Astrocyte of the spinal cord (primary cell): Measurements from ENCODE around the gene ZNF117.
A peak's percentile ranks its signal among the peaks of the same experiment; 100 is the strongest.

Source experiments
- DNase-seq: peaks from one replicate; pipeline ENCODE4 v3.0.0; 2011; ENCODE audit warnings: low read depth, low spot score
- H3K4me3 ChIP-seq: 2 replicates; pipeline ENCODE4 v1.5.1; 2011; ENCODE audit warnings: low read depth, mild to moderate bottlenecking, low read length, moderate library complexity
- CTCF ChIP-seq: IDR thresholded peaks from 2 replicates; pipeline ENCODE4 v1.5.1; 2012; ENCODE audit warnings: low read depth, mild to moderate bottlenecking, low read length, inconsistent platforms
- in situ Hi-C: cut with HindIII; loops from 2 replicates; pipeline ENCODE4 v1.10.0; 2017; ENCODE audit warnings: low sequenced_read_pairs

The ZNF117 gene

GRCh38 chr7:65006094-65006992 is 15.5 kb upstream of the ZNF117 start, which contains the start of gene ERV3-1:
Gene ERV3-1, minus strand, starts transcription at chr7:65006687. Its CDS starts 13,661 bp downstream, at chr7:64993026.
- peak; percentile 95 for DNase-seq
- TF ChIP-seq CTCF = no peak
- H3K4me3 ChIP-seq = peak within 1 kb of the TSS; percentile 89
- in situ Hi-C loops = no loop called here

DNA sequence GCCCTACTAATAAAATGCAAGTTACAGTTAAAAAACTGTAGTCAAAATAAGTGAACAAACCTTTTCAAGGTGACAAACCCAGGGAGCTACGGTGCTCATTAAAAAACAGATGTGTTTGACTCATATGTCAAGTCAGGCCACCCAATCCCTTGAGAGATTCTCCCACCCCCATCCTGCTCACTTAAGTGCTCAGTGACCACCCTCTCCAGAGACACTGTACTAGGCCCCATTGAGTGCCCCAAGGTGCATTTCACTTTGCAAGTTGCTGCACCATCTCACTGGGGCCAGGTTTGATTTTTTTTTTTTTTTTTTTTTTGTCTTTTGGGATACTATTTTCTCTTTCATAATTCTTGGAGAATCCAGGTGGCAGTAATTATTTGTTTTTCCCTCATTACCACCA is 13.7 kb upstream of the ZNF117 start:
- no peak for TF ChIP-seq CTCF
- in situ Hi-C loops = no loop called here
- no peak for DNase-seq
- no peak overlapping the region for H3K4me3 ChIP-seq

- no peak for DNase-seq
- H3K4me3 ChIP-seq = no peak overlapping the region
- no peak for TF ChIP-seq CTCF
- in situ Hi-C loops = no loop called here
Observed at GRCh38 chr7:65002972-65003585, 12.2 kb upstream of the ZNF117 start.

DNA sequence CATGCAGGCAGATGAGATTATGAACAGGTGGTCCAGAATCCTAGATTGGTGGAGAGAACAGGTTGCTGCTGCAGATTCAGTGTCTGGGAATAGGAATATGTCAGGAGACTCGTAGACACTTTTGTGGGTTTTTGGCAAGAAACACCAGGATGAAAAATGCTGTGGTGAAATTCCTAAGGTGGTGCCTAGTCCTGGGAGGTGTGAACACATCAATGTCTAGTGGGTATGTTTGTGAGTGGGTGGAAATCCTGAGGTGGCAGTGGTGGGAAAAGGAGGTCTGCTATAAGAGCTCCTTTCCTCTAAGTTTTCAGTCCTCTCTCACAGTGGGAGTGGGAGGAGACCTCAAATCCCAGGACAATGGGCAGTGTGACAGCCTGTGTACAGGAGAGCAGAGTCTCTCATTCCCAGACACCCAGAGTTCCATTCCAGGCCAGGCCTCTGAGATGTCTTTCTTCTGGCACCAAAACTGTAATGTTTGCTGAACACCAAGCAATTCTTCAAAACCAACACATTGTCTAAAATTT is 10.5 kb upstream of the ZNF117 start:
- no peak overlapping the region for H3K4me3 ChIP-seq
- no peak for TF ChIP-seq CTCF
- no peak for DNase-seq
- in situ Hi-C loops = no loop called here

DNA sequence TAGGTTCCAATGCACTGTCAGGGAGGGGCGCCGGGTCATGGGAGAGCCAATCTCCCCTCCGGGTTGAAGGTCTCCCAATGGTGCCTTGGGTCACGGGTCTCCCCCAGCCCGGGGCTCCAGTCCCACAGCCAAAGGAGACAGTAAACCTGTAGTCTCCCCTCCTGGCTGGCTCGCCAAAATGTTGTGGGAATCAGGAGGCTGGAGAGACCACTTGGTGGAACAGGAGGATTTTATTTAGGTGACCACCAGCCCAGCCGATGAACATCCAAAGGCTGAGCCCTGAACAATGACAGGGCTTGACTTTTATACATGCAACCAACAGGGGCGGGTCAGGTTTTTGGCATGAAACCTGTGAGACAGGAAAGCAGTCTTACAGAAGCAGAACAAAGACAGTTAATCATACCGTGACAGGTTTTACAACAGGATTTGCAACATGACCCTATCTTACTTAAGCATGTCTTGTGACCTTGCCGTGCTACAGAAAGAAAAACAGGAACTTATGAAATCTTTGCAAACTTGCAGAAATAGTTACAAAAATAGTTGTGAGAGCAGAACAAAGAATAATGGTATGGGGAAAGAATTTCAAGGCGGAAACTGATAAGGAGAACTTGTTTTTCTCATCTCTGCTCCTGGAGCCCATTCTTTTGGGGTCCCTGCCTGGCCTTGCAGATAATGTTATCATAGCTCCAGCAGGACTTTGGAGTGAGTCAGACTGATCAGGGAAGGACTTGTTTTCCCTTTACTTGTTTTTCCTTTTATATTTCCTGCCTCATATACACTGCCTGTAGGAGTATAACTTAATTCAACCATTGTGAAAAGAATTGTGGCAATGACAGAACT is 8.5 kb upstream of the ZNF117 start:
- TF ChIP-seq CTCF = no peak
- peak; percentile 15 for DNase-seq
- in situ Hi-C loops = no loop called here
- no peak overlapping the region for H3K4me3 ChIP-seq

DNA sequence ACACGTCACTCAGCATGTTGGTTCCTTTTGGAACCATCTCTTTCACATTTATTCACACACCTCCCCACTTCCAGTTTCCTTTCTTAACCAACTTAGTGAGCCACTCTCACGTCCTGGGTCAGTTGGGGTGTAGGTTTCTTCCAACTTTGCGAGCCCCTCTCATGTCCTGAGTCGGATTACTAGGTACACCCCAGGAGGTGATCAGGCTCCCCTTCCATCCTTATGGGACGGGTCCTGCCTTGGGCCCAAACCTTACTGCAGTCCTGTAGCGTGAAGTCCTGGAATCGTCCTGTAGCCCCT is 8.0 kb upstream of the ZNF117 start:
- no peak for DNase-seq
- in situ Hi-C loops = no loop called here
- no peak overlapping the region for H3K4me3 ChIP-seq

More for the DNA sequence above, 8.0 kb upstream of the ZNF117 start:
- no peak for TF ChIP-seq CTCF
